Activated T-helper 17 cell treated with anti-CD3 and anti-CD28 coated beads, Interleukin-2, amount 50 U/mL, for 72 hours (primary cell): ENCODE data around the gene CDK5RAP3. TPM values are rescaled to one million over a fixed set of nuclear protein-coding genes. Genes with fewer than 3 reads are reported as not detected.

Experiments
- ATAC-seq: fragments of 150-1000 bp; cut with Tn5 transposase; replicated peaks from 2 replicates; pipeline ENCODE4 v1.10.0; 2021; ENCODE audit warnings: mild to moderate bottlenecking, moderate library complexity
- H3K27ac Mint-ChIP-seq: one replicate; pipeline ENCODE4 v1.8.0; 2022; ENCODE audit warnings: mixed read lengths
- H3K27me3 Mint-ChIP-seq: one replicate; pipeline ENCODE4 v1.8.0; 2022; ENCODE audit warnings: mixed read lengths
- H3K36me3 Mint-ChIP-seq: one replicate; pipeline ENCODE4 v1.8.0; 2022; ENCODE audit warnings: low read depth, mild to moderate bottlenecking, mixed read lengths
- H3K4me1 Mint-ChIP-seq: one replicate; pipeline ENCODE4 v1.8.0; 2022; ENCODE audit warnings: mixed read lengths
- H3K4me3 Mint-ChIP-seq: one replicate; pipeline ENCODE4 v1.8.0; 2022; ENCODE audit warnings: mild to moderate bottlenecking, mixed read lengths
- H3K9me3 Mint-ChIP-seq: one replicate; pipeline ENCODE4 v1.8.0; 2022; ENCODE audit warnings: mixed read lengths
- total RNA-seq, 2 donors: library from RNA; stranded (reverse); gene quantifications; one replicate each; pipeline ENCODE4 v1.2.3, GENCODE V29; 2022

CDK5RAP3 gene
- total RNA-seq, 2 donors from 2014 or later, result 139 to 216 TPM

DNA sequence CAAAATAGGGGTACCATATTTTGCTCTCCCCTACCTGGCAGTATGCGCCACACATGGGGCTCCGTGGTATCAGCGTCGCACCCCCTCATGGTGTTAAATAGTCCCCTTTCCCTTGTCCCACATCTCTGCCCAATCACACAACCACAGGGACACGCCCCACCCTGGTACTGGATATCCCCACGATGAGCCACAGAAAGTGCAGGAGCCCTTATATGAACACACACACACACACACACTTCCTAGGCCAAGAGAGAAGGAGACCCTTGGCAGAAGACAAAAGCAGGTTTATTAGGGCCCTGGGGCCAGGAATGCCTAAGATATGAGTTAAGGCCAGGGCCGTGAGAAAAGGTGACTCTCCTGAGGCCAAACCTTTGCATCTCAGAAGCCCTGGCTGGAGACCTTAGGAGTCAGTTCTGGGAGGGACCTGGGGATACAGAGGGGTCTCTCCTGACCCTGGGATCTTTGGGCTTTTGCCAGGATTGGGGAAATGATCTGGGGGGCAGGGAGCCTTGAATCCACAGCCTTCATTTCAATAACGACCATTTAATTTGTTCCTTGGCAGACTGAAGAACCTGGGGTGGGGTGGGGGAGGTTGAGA, 55.1 kb downstream of the CDK5RAP3 start:
- Mint-ChIP-seq H3K36me3 (peaks cover 5% of the 10 kb centered on the region), H3K27me3 (peaks cover 12% of the 10 kb centered on the region), H3K4me1 (peaks cover 11% of the 10 kb centered on the region), H3K27ac (no peak overlapping the region), H3K4me3 (peak overlapping the region; percentile 93), H3K9me3 (no peaks in the 10 kb centered on the region)
- ATAC-seq, result no peak

DNA sequence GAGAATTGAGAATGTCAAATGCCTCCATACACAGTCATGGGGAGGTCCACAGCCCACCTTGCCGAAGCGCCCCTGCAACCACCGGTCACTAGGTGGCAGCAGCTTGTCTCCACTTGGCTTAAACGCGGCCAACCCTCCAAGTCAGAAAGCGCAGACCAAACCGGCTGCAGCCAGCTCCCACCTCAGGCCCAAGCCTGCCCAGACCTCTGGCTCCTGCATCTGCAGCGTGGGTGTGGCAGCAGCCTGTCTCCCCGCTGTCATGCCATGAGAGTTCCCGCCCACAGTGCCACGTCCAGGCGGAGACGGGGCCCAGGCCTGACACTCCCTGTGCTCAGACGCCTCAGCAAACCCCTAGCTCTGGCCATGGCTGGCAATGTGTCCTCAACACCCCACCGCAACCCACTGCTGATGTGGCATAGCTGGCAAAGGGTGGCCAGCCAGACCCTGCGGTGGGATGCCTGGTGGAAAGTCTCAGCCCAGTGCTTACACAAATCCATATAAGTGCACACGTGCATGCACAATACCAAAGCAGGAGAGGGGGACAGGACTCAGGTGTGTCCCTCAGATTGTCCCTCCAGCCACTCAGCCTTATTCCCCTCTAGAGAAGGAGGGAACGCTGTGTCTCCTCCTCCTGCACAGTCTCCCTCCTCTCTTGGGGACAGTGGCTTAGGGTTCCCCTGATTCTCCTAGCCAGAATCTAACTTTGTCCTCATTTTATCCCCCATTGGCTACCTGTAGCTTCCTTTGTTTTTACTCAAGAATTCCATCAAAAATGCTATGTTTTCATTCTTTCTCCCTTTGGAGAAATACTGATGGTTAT, 55.8 kb downstream of the CDK5RAP3 start:
- peak overlapping the region; percentile 93 for H3K4me3 Mint-ChIP-seq
- peaks cover 5% of the 10 kb centered on the region for H3K36me3 Mint-ChIP-seq
- peaks cover 11% of the 10 kb centered on the region for H3K4me1 Mint-ChIP-seq
- no peak for ATAC-seq
- H3K27ac Mint-ChIP-seq, result no peak overlapping the region
- peaks cover 15% of the 10 kb centered on the region for H3K27me3 Mint-ChIP-seq
- H3K9me3 Mint-ChIP-seq, result no peaks in the 10 kb centered on the region

DNA sequence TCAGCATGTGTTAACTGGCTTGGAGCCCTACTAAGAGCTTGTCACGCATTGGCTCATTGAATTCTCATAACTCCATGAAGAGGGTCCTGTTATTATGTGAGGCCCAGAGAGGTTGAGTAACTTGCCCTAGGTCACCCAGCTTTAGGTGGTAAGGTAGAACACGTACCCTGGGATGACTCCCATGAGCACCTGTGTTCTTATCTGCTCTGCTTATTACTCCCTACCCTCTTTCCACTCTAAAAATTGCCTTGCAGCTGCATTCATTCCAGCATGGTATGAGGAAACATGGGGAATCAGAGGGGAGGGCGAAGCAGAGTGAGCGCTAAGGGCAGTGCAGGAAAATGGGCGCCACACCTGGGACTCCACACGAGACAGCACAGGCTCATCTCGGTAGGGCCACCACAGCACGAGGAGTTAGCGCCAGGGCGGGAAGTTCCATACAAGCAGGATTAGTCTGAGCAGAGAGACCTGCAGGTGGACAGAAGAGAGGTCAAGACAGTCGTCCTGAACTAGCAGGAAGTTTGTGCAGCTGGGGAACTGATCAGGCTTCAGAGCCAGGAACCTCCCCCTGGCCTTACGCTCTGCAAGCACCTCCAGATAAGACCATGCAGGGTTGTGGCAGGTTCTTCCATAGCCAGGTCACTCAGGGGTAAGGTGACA, 56.5 kb downstream of the CDK5RAP3 start:
- no peak for ATAC-seq
- Mint-ChIP-seq H3K9me3 (no peaks in the 10 kb centered on the region), H3K4me3 (no peak overlapping the region), H3K4me1 (peaks cover 11% of the 10 kb centered on the region), H3K36me3 (peaks cover 5% of the 10 kb centered on the region), H3K27me3 (peaks cover 17% of the 10 kb centered on the region), H3K27ac (no peak overlapping the region)

DNA sequence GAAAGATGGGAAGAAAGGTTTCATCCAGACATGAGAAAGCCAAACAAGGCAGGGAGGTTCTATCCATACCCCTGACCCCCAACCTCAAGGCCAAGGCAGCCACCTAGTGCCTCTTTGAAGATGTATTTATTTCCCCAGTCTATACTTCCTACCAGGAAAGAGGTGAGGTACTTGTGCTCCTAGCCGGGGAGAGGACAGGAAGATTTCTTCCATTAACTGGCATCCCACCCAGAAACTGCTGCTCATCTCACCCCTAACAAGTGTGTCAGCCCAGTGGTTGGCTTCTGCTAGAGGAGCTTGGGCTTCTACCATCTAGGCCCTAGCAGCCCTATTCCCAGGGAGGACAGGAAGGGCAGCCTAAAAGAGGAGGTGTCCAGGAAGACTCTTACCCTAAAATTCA, 57.8 kb downstream of the CDK5RAP3 start:
- ATAC-seq, result no peak
- Mint-ChIP-seq H3K4me3 (no peak overlapping the region), H3K4me1 (peaks cover 11% of the 10 kb centered on the region), H3K27ac (no peak overlapping the region), H3K36me3 (peaks cover 5% of the 10 kb centered on the region), H3K27me3 (peaks cover 22% of the 10 kb centered on the region), H3K9me3 (no peaks in the 10 kb centered on the region)

DNA sequence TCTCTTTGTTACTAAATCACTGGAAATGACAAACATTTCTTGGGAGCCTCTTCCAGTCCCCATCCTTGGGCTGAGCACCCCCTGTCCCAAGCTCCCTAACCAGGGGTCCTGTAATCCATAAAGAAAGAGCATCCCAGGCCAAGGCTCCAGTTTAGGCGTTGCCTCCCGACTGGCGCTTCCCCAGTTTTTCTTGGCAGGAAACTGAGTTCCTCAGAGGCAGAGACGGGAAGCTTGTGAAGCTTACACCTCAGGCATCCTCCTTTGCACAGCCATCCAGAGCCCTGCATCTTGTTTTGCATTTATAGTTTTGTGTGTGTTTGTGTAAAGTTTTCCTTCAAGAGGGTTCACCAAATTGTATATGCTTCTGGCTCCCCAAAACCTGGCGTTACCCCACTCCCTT, 59.6 kb downstream of the CDK5RAP3 start:
- Mint-ChIP-seq H3K4me3 (no peak overlapping the region), H3K27me3 (peaks cover 22% of the 10 kb centered on the region), H3K27ac (no peak overlapping the region), H3K9me3 (no peaks in the 10 kb centered on the region), H3K4me1 (peaks cover 6% of the 10 kb centered on the region), H3K36me3 (no peaks in the 10 kb centered on the region)
- no peak for ATAC-seq

Other genes starting within 250 kb of the CDK5RAP3 start
- 10 to 100 TPM; 19.9 to 30.5 TPM for gene TBX21, start 237.9 kb upstream of the CDK5RAP3 start, total RNA-seq
- gene OSBPL7, start 149.3 kb upstream of the CDK5RAP3 start, total RNA-seq, result 10 to 100 TPM; 11.6 to 14.4 TPM
- gene MRPL10, start 139.6 kb upstream of the CDK5RAP3 start, total RNA-seq, result 10 to 100 TPM; 58.0 to 58.8 TPM
- under 1 TPM; 0.58 to 0.61 TPM for gene LRRC46, start 139.4 kb upstream of the CDK5RAP3 start, total RNA-seq
- gene SCRN2, start 129.8 kb upstream of the CDK5RAP3 start, total RNA-seq, result 10 to 100 TPM; 21.2 to 21.8 TPM
- gene SP6, start 120.0 kb upstream of the CDK5RAP3 start, total RNA-seq, result under 1 TPM in 1 of 2 donors, not detected in 1; 0.21 TPM
- gene SP2, start 74.9 kb upstream of the CDK5RAP3 start, total RNA-seq, result 10 to 100 TPM; 23.7 to 24.2 TPM
- 10 to 100 TPM; 18.0 to 33.7 TPM for gene PNPO, start 29.5 kb upstream of the CDK5RAP3 start, total RNA-seq
- not detected for gene PRR15L, start 13.2 kb upstream of the CDK5RAP3 start, total RNA-seq
- 1 to 10 TPM; 1.3 to 2.0 TPM for gene COPZ2, start 66.7 kb downstream of the CDK5RAP3 start, total RNA-seq
- 10 to 100 TPM; 77.7 to 91.8 TPM for gene NFE2L1, start 77.2 kb downstream of the CDK5RAP3 start, total RNA-seq
- 10 to 100 TPM; 30.0 to 48.4 TPM for gene CBX1, start 130.4 kb downstream of the CDK5RAP3 start, total RNA-seq
- gene SNX11, start 136.7 kb downstream of the CDK5RAP3 start, total RNA-seq, result 10 to 100 TPM; 22.8 to 24.7 TPM